ENCODE results near the gene PRR5.
A peak's percentile ranks its signal among the peaks of the same experiment; 100 is the strongest.
"Not testable (repeated sequence)": the region's sequence is repeated elsewhere in the genome, so short reads cannot be mapped to it uniquely, and the experiment has no call there.

The PRR5 gene

GRCh38 chr22:44735518-44736428 is 33.8 kb downstream of the PRR5 start:
- peak; percentile 81 to 82 for DNase-seq (ENCODE audit: low read depth in 2 of 2)

GRCh38 chr22:44736581-44737405 is 34.8 kb downstream of the PRR5 start:
- no peak for DNase-seq (ENCODE audit: low read depth in 2 of 2)

- no peak for DNase-seq (ENCODE audit: low read depth in 2 of 2)
Observed at GRCh38 chr22:44737406-44738346, 35.7 kb downstream of the PRR5 start.

- DNase-seq (ENCODE audit: low read depth in 2 of 2), result no peak
Observed at GRCh38 chr22:44738347-44738715, 36.3 kb downstream of the PRR5 start.

GRCh38 chr22:44739024-44739423 is 37.0 kb downstream of the PRR5 start:
- no peak for DNase-seq (ENCODE audit: low read depth in 2 of 2)

GRCh38 chr22:44739666-44740065 is 37.7 kb downstream of the PRR5 start:
- not testable (repeated sequence) for DNase-seq (ENCODE audit: low read depth in 2 of 2)

GRCh38 chr22:44740307-44740706 is 38.3 kb downstream of the PRR5 start:
- DNase-seq (ENCODE audit: low read depth in 2 of 2), result no peak

- DNase-seq (ENCODE audit: low read depth in 2 of 2), result no peak
Observed at GRCh38 chr22:44741929-44742328, 39.9 kb downstream of the PRR5 start.

- no peak for DNase-seq (ENCODE audit: low read depth in 2 of 2)
Observed at GRCh38 chr22:44743247-44743646, 41.2 kb downstream of the PRR5 start.

- DNase-seq (ENCODE audit: low read depth in 2 of 2), result no peak
Observed at GRCh38 chr22:44743804-44744211, 41.8 kb downstream of the PRR5 start.

GRCh38 chr22:44745853-44746789 is 44.1 kb downstream of the PRR5 start:
- DNase-seq (ENCODE audit: low read depth in 2 of 2), result no peak

- DNase-seq (ENCODE audit: low read depth in 2 of 2), result not testable (repeated sequence)
Observed at GRCh38 chr22:44747784-44748127, 45.8 kb downstream of the PRR5 start.

- DNase-seq (ENCODE audit: low read depth in 2 of 2), result no peak
Observed at GRCh38 chr22:44748524-44748923, 46.5 kb downstream of the PRR5 start.

- DNase-seq (ENCODE audit: low read depth in 2 of 2), result no peak
Observed at GRCh38 chr22:44750481-44750880, 48.5 kb downstream of the PRR5 start.

- DNase-seq (ENCODE audit: low read depth in 2 of 2), result no peak
Observed at GRCh38 chr22:44752285-44753188, 50.5 kb downstream of the PRR5 start, which contains the start of gene ARHGAP8. Gene ARHGAP8 (plus strand): TSS chr22:44752575. CDS start chr22:44786528, 33,953 bp downstream.

GRCh38 chr22:44753189-44754042 is 51.4 kb downstream of the PRR5 start:
- DNase-seq (ENCODE audit: low read depth in 2 of 2), result no peak

- no peak for DNase-seq (ENCODE audit: low read depth in 2 of 2)
Observed at GRCh38 chr22:44754998-44755397, 53.0 kb downstream of the PRR5 start.

- no peak for DNase-seq (ENCODE audit: low read depth in 2 of 2)
Observed at GRCh38 chr22:44755417-44755816, 53.4 kb downstream of the PRR5 start.
